Stimulated activated CD4-positive, alpha-beta T cell treated with anti-CD3 and anti-CD28 coated beads, Interleukin-15, amount 100 ng/mL, for 1 hour (primary cell): Measurements from ENCODE around the gene PADI2.

Experiments used
- DNase-seq, 2 donors: peaks; one replicate each; pipeline ENCODE4 v3.0.0-alpha.2; 2020; ENCODE audit warnings: low read depth in 1 of 2, low spot score in 1 of 2

The PADI2 gene

DNA sequence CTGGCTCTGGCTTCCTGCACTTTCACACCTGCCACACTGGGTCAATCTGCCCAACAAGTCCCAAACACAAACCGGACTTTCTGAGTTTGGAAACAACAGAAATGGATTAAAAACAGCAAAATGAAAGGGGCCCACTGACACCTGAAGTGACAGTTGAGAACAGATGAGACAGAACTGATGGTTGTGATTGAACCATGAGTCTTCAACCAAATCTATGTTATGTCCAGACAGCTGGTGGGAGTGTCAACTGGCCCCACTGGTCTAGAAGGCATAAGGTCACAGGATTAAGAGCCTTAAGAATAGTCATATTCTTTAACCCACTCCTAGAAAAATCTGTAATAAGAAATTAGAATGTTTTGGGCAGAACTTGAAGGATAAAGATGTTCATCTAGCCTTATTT lies 94.5 kb downstream of the PADI2 start:
- no peak for DNase-seq

DNA sequence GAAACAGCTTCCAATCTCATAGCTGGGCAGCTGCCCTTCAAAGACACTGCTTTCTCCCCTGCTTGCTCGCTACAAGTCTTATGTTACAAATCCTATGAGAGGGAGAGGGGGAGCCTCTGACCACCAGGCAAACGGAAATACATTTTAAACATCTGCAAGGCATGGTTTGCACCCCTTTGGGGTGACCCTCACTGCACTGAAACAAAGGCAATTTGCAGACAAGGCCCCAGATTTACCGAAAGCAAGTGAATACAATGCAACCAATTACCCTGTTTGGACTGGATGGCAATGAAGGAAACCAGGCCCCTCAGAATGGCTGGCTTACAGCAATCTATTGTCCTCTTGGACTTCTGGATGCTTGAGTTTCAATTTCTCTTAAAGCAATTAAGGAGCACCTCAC lies 95.7 kb downstream of the PADI2 start:
- no peak for DNase-seq

DNA sequence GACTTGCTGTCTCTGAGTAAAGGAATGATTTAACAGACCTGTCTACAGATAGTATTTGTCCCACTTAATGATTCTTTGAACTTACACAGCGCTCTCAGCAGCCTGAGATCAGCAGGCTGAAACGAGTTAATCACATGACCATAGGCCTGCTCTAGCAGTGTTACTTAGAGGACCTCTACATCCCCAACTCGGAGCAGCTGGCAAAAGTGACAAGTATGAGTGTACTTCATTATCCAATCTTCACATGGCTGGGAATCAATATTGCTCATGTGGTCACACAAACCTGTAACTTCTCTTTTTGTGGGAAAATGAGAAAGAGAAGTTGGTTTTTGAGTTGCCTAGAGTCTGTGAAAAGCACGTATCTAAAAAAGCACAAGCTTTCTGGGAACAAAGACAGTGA lies 96.1 kb downstream of the PADI2 start:
- no peak for DNase-seq

DNA sequence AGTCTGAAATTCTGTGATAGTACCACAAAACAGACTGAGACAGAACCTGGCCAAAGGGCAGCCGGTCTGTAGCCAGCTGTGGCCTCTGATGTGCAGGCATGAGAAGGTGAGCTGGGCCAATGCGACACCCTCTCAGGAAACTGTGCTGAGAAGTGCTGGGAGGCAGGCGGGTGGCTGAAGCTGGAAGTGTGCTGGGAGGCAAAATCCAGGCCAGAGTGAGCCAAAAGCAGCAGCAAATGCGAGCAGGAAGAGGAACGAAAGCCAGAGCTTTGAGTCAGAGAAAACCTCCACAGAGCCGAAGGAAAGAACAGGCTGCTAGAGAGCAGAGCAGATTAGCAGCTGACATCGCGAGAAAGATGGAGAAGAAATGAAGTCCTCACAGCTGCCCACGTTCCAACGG lies 97.4 kb downstream of the PADI2 start:
- DNase-seq: no peak

DNA sequence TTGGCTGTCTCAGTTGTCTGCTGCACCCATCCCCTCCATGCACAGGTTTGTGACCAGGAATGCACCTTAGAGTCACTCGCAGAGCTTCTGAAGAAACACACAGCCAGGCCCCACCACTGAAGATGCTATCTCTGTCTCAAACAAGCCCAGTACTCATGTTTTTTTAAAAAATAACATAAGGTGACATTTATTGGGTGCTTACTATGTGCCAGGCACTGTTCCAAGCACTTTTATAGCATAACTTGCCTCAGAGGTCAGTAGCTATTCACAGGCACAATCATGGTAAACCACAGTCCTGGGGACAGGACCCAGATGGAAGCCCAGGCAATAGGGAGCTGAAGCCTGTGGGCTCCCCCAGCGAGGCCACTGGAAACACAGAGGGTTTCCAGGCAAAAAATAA lies 98.7 kb downstream of the PADI2 start:
- no peak for DNase-seq

GRCh38 chr1:17018849-17019248 lies 100.4 kb downstream of the PADI2 start:
- no peak for DNase-seq

DNA sequence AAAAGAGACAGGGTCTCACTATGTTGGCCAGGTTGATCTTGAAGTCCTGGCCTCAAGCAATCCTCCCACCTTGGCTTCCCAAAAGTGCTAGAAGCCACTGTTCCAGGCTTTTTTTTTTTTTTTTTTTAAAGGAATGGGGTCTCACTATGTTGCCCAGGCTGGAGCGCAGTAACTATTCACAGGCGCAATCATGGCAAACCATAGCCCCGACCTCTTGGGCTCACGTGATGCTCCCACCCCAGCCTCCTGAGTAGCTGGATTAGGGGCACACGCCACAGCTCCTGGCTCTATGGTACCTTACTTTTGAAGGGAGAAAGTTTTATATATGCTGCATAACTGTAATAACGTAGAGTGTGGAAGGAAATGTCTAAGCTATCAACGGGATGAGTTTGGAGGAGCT lies 101.8 kb downstream of the PADI2 start:
- DNase-seq: no peak
